HFFc6 (cell line): ENCODE measurements around the gene SPOCK1. TPM values are rescaled to one million over a fixed set of nuclear protein-coding genes. Genes with fewer than 3 reads are reported as not detected.

Source experiments
- DNase-seq: peaks from one replicate; pipeline ENCODE4 v3.0.0-alpha.2; 2018
- H3K27ac Mint-ChIP-seq: 2 replicates; pipeline ENCODE4 v1.8.0; 2020; ENCODE audit warnings: mild to moderate bottlenecking, mixed read lengths
- H3K27me3 Mint-ChIP-seq: 2 replicates; pipeline ENCODE4 v1.8.0; 2021; ENCODE audit warnings: mild to moderate bottlenecking, moderate library complexity, mixed read lengths; ENCODE audit not compliant: insufficient read depth
- H3K36me3 Mint-ChIP-seq: 2 replicates; pipeline ENCODE4 v1.8.0; 2021; ENCODE audit warnings: low read depth, mixed read lengths
- H3K4me1 Mint-ChIP-seq: 2 replicates; pipeline ENCODE4 v1.8.0; 2020; ENCODE audit warnings: low read depth, mixed read lengths
- H3K4me3 Mint-ChIP-seq: 2 replicates; pipeline ENCODE4 v1.8.0; 2020; ENCODE audit warnings: mild to moderate bottlenecking, moderate library complexity, mixed read lengths
- H3K9me3 Mint-ChIP-seq: 2 replicates; pipeline ENCODE4 v1.8.0; 2020; ENCODE audit warnings: mild to moderate bottlenecking, mixed read lengths
- total RNA-seq, 6 experiments: library from RNA; stranded (reverse); fragmentation: NEBNext Ultra II Directional; extraction: Animal tissue kit (Norgen Biotek cat#: 25700); gene quantifications; 2 replicates in 1 of 6; 3 replicates in 5 of 6; pipeline ENCODE4 v1.2.3, GENCODE V29; 2021
- TF ChIP-seq, protein P1 (sequence below): fragments of 200-600 bp; sonication (generic); IDR thresholded peaks from 2 replicates; pipeline ENCODE4 v1.5.0; 2021; ENCODE audit warnings: antibody characterized with exemption, mild to moderate bottlenecking

The SPOCK1 gene
- total RNA-seq, 6 experiments from 2014 or later: 111 to 170 (median 125) TPM

GRCh38 chr5:137186759-137187461 lies 312.2 kb downstream of the SPOCK1 start:
- H3K9me3 Mint-ChIP-seq: no peaks in the 10 kb centered on the region
- H3K36me3 Mint-ChIP-seq: no peaks in the 10 kb centered on the region
- H3K27ac Mint-ChIP-seq: peak overlapping the region; percentile 97
- TF ChIP-seq, protein P1, sequence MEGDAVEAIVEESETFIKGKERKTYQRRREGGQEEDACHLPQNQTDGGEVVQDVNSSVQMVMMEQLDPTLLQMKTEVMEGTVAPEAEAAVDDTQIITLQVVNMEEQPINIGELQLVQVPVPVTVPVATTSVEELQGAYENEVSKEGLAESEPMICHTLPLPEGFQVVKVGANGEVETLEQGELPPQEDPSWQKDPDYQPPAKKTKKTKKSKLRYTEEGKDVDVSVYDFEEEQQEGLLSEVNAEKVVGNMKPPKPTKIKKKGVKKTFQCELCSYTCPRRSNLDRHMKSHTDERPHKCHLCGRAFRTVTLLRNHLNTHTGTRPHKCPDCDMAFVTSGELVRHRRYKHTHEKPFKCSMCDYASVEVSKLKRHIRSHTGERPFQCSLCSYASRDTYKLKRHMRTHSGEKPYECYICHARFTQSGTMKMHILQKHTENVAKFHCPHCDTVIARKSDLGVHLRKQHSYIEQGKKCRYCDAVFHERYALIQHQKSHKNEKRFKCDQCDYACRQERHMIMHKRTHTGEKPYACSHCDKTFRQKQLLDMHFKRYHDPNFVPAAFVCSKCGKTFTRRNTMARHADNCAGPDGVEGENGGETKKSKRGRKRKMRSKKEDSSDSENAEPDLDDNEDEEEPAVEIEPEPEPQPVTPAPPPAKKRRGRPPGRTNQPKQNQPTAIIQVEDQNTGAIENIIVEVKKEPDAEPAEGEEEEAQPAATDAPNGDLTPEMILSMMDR: no peak
- H3K27me3 Mint-ChIP-seq: no peaks in the 10 kb centered on the region
- peak overlapping the region; percentile 51 for H3K4me3 Mint-ChIP-seq
- peaks cover 60% of the 10 kb centered on the region for H3K4me1 Mint-ChIP-seq
- DNase-seq: peak; percentile 83

DNA sequence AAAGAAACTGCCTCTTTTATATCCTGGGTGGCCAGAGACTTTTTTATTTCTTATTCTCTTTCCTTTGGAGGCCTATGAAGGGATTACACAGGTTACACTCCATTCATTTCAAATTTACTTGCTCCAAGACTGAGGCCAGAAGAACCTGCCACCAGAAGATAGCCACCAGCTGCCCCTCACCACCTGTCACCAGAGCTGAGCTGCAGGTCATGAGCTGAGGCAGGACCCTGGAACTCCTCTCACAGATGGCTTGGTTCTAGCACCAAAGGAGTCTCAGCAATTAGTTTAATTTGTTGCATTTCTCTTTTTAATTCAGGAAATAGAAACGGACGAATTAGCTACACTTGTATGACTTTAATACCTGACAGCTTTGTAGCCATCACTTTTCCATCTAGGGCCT lies 313.9 kb downstream of the SPOCK1 start:
- TF ChIP-seq, protein P1: no peak
- Mint-ChIP-seq H3K36me3 (no peaks in the 10 kb centered on the region), H3K27me3 (no peaks in the 10 kb centered on the region), H3K4me1 (peaks cover 43% of the 10 kb centered on the region), H3K4me3 (no peak overlapping the region), H3K9me3 (no peaks in the 10 kb centered on the region), H3K27ac (no peak overlapping the region)
- DNase-seq: no peak

GRCh38 chr5:137184734-137185133 lies 314.4 kb downstream of the SPOCK1 start:
- no peaks in the 10 kb centered on the region for H3K36me3 Mint-ChIP-seq
- H3K4me1 Mint-ChIP-seq: peaks cover 38% of the 10 kb centered on the region
- no peak overlapping the region for H3K4me3 Mint-ChIP-seq
- no peaks in the 10 kb centered on the region for H3K9me3 Mint-ChIP-seq
- H3K27me3 Mint-ChIP-seq: no peaks in the 10 kb centered on the region
- DNase-seq: no peak
- H3K27ac Mint-ChIP-seq: no peak overlapping the region
- TF ChIP-seq, protein P1: no peak

- Mint-ChIP-seq H3K4me1 (peaks cover 16% of the 10 kb centered on the region), H3K9me3 (no peaks in the 10 kb centered on the region), H3K27me3 (no peaks in the 10 kb centered on the region), H3K4me3 (no peak overlapping the region), H3K27ac (no peak overlapping the region), H3K36me3 (no peaks in the 10 kb centered on the region)
- TF ChIP-seq, protein P1: no peak
- no peak for DNase-seq
Observed at GRCh38 chr5:137182576-137182975, 316.6 kb downstream of the SPOCK1 start.

- Mint-ChIP-seq H3K27me3 (peaks cover 2% of the 10 kb centered on the region; the same call in 1 of the 2 replicates), H3K36me3 (no peaks in the 10 kb centered on the region), H3K9me3 (no peaks in the 10 kb centered on the region), H3K27ac (no peak overlapping the region), H3K4me1 (peaks cover 7% of the 10 kb centered on the region), H3K4me3 (no peak overlapping the region)
- TF ChIP-seq, protein P1: no peak
- no peak for DNase-seq
Observed at GRCh38 chr5:137181667-137182066, 317.5 kb downstream of the SPOCK1 start.
